ENCODE measurements around the gene EEF2K. TPM values are rescaled to one million over a fixed set of nuclear protein-coding genes. Genes with fewer than 3 reads are reported as not detected.

Gene EEF2K
- total RNA-seq, 1 donor from 2014 or later, result 12.2 TPM

DNA sequence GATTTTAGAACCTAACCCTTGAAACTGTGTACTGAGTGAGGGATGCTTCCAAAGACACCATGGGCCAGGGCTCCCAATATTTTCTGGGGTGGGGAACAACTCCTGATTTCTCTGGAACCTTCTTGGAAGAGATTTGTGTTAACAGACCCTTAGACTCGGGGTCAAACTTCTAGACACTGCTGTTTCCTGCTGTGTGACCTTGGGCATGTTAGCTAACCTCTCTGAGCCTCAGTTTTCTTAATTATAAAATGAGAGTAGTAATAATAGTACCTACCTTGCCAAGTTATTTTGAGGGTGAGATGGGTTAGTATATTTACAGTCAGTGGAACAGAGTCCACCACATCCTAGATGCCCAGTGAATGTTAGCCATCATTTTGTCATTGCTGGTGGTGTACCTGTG lies 109.9 kb downstream of the EEF2K start:
- no peak for DNase-seq (ENCODE audit: low read depth)
- no peak overlapping the region for H3K4me3 ChIP-seq (ENCODE audit: low read depth, low read length)
- TF ChIP-seq, protein P1, sequence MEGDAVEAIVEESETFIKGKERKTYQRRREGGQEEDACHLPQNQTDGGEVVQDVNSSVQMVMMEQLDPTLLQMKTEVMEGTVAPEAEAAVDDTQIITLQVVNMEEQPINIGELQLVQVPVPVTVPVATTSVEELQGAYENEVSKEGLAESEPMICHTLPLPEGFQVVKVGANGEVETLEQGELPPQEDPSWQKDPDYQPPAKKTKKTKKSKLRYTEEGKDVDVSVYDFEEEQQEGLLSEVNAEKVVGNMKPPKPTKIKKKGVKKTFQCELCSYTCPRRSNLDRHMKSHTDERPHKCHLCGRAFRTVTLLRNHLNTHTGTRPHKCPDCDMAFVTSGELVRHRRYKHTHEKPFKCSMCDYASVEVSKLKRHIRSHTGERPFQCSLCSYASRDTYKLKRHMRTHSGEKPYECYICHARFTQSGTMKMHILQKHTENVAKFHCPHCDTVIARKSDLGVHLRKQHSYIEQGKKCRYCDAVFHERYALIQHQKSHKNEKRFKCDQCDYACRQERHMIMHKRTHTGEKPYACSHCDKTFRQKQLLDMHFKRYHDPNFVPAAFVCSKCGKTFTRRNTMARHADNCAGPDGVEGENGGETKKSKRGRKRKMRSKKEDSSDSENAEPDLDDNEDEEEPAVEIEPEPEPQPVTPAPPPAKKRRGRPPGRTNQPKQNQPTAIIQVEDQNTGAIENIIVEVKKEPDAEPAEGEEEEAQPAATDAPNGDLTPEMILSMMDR (conservative IDR thresholded peaks at IDR 0.05; ENCODE audit: low read depth, low read length), result no peak

DNA sequence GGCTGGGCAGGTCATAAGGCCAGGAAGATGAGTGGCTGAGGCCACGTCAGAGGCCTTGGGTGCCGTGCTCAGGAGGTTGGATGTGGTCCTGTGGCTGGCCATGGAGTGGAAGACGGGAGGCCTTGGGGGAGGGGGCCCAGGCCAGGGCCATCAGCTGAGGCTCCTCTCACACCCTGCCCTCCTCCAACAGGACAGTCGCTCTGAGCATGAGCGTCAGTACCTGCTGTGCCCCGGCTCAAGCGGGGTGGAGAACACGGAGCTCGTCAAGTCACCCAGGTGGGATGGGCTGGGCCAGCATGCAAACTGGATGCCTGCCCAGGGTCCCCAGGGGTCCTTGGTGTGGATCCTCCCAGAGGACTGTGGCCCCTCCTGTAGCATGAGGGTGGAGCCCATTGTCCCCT lies 110.3 kb downstream of the EEF2K start:
- TF ChIP-seq, protein P1 (conservative IDR thresholded peaks at IDR 0.05; ENCODE audit: low read depth, low read length), result no peak
- no peak for DNase-seq (ENCODE audit: low read depth)
- H3K4me3 ChIP-seq (ENCODE audit: low read depth, low read length), result no peak overlapping the region

- DNase-seq (ENCODE audit: low read depth), result no peak
- no peak overlapping the region for H3K4me3 ChIP-seq (ENCODE audit: low read depth, low read length)
- TF ChIP-seq, protein P1 (conservative IDR thresholded peaks at IDR 0.05; ENCODE audit: low read depth, low read length), result no peak
These were observed 111.0 kb downstream of the EEF2K start for GRCh38 chr16:22317001-22317530.

DNA sequence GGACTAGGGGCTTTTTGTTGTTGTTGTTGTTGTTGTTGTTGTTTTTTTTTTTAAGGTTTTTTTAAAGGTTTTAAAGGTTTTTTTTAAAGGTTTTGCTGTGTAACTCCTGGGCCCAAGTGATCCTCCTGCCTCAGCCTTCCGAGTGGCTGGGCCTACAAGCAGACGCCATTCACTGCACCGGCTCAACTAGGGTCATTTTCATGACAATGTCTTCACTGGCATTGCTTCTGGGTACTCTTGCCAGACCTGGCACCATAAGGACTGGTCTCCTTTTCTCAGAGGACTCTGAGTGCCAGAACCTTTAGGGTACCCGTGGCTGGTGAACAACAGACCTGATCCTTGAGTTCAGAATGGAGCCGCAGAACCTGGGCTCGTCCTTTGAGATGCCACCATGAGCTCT lies 111.5 kb downstream of the EEF2K start:
- DNase-seq (ENCODE audit: low read depth), result no peak
- TF ChIP-seq, protein P1 (conservative IDR thresholded peaks at IDR 0.05; ENCODE audit: low read depth, low read length), result no peak
- H3K4me3 ChIP-seq (ENCODE audit: low read depth, low read length), result no peak overlapping the region

- no peak for DNase-seq (ENCODE audit: low read depth)
- H3K4me3 ChIP-seq (ENCODE audit: low read depth, low read length), result no peak overlapping the region
- TF ChIP-seq, protein P1 (conservative IDR thresholded peaks at IDR 0.05; ENCODE audit: low read depth, low read length), result peak; percentile 79
These were observed 112.7 kb downstream of the EEF2K start for GRCh38 chr16:22318690-22319358.

GRCh38 chr16:22320572-22321339 lies 114.7 kb downstream of the EEF2K start:
- no peak for DNase-seq (ENCODE audit: low read depth)
- H3K4me3 ChIP-seq (ENCODE audit: low read depth, low read length), result no peak overlapping the region
- TF ChIP-seq, protein P1 (conservative IDR thresholded peaks at IDR 0.05; ENCODE audit: low read depth, low read length), result no peak
